OCI-LY1 (cell line): ENCODE data around the gene AGR3.

Experiments used
- H2AFZ ChIP-seq: fragments of 200-600 bp; sonication (generic), shearing (Covaris generic); 2 replicates; pipeline ENCODE4 v1.6.0; 2014; ENCODE audit warnings: antibody characterized with exemption, mild to moderate bottlenecking, low read length
- H3F3A ChIP-seq: fragments of 200-600 bp; sonication (generic), shearing (Covaris generic); 2 replicates; pipeline ENCODE4 v1.6.0; 2014; ENCODE audit warnings: mild to moderate bottlenecking, antibody characterized with exemption, low read length, moderate library complexity; ENCODE audit not compliant: insufficient read depth
- H3K27ac ChIP-seq: fragments of 200-600 bp; sonication (generic); 2 replicates; pipeline ENCODE4 v1.5.1; 2014; ENCODE audit warnings: low read length, mixed run types, mild to moderate bottlenecking, low read depth; ENCODE audit not compliant: poor library complexity, severe bottlenecking
- H3K27me3 ChIP-seq: fragments of 200-600 bp; sonication (generic); 2 replicates; pipeline ENCODE4 v1.6.0; 2014; ENCODE audit warnings: antibody characterized with exemption, mild to moderate bottlenecking, low read length, moderate library complexity; ENCODE audit not compliant: insufficient read depth
- H3K36me3 ChIP-seq: fragments of 200-600 bp; sonication (generic); 2 replicates; pipeline ENCODE4 v1.6.1; 2014; ENCODE audit warnings: mild to moderate bottlenecking, antibody characterized with exemption, low read length, moderate library complexity, mixed read lengths; ENCODE audit not compliant: insufficient read depth
- H3K4me1 ChIP-seq: fragments of 200-600 bp; sonication (generic); 2 replicates; pipeline ENCODE4 v1.5.1; 2014; ENCODE audit warnings: mild to moderate bottlenecking, low read length, moderate library complexity; ENCODE audit not compliant: insufficient read depth, severe bottlenecking
- H3K4me2 ChIP-seq: fragments of 200-600 bp; sonication (generic), shearing (Covaris generic); 2 replicates; pipeline ENCODE4 v1.6.1; 2014; ENCODE audit warnings: low read length
- H3K4me3 ChIP-seq: fragments of 200-600 bp; sonication (generic); 2 replicates; pipeline ENCODE4 v1.5.1; 2014; ENCODE audit warnings: low read length, low read depth, mild to moderate bottlenecking, mixed read lengths; ENCODE audit not compliant: poor library complexity, severe bottlenecking
- H3K79me2 ChIP-seq: fragments of 200-600 bp; shearing (Covaris generic); 2 replicates; pipeline ENCODE4 v1.6.1; 2016; ENCODE audit warnings: mixed run types, low read length, mixed read lengths; ENCODE audit not compliant: insufficient read depth
- H3K9ac ChIP-seq: fragments of 200-600 bp; sonication (generic), shearing (Covaris generic); 2 replicates; pipeline ENCODE4 v1.6.1; 2014; ENCODE audit warnings: mild to moderate bottlenecking, low read length, mixed read lengths
- H3K9me2 ChIP-seq: fragments of 200-600 bp; sonication (generic), shearing (Covaris generic); 2 replicates; pipeline ENCODE4 v1.6.1; 2014; ENCODE audit warnings: low read depth, mild to moderate bottlenecking, low read length, mixed read lengths
- H3K9me3 ChIP-seq: fragments of 200-600 bp; shearing (Covaris generic); 2 replicates; pipeline ENCODE4 v1.6.1; 2014; ENCODE audit warnings: low read length, mixed read lengths
- H4K20me1 ChIP-seq: fragments of 200-600 bp; sonication (generic), shearing (Covaris generic); 2 replicates; pipeline ENCODE4 v1.6.0; 2016; ENCODE audit warnings: mild to moderate bottlenecking, low read length; ENCODE audit not compliant: insufficient read depth
- EZH2 ChIP-seq: fragments of 200-600 bp; sonication (generic), shearing (Covaris generic); IDR thresholded peaks from 2 replicates; pipeline ENCODE4 v1.8.0; 2017; ENCODE audit warnings: borderline replicate concordance, mixed run types, mild to moderate bottlenecking, antibody characterized with exemption, low read length, moderate library complexity, mixed read lengths
- TF ChIP-seq, protein P1 (sequence below): fragments of 200-600 bp; sonication (generic), shearing (Covaris generic); IDR thresholded peaks from 2 replicates; pipeline ENCODE4 v1.5.1; 2017; ENCODE audit warnings: mild to moderate bottlenecking, antibody characterized with exemption, low read length, moderate library complexity, mixed read lengths

The AGR3 gene

DNA sequence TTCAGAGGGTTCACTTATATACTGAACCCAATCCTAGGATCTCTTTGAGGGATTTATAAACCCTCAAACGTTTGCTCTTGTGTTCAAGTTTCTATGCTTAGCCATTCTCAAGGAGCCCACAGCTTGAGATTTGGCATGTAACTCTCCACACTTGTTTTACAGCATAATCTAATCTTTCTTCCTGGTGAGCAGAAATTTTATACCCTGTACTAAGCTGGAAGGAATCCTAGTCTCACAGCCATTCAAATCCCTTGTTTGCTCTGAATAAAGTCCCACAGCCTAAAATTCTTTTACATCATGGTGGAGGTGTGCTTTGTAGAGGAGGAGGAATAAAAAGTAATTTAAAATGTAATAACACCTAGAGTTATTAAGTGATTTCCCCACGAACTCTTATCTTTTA is 71.7 kb downstream of the AGR3 start:
- no peak overlapping the region for H2AFZ ChIP-seq

More for the DNA sequence above, 71.7 kb downstream of the AGR3 start:
- no peak overlapping the region for H3K4me3 ChIP-seq
- no peaks in the 10 kb centered on the region for H3K27me3 ChIP-seq
- no peaks in the 10 kb centered on the region for H3F3A ChIP-seq
- H3K4me1 ChIP-seq = peaks cover 34% of the 10 kb centered on the region
- no peaks in the 10 kb centered on the region for H4K20me1 ChIP-seq
- no peak overlapping the region for H3K27ac ChIP-seq
- H3K36me3 ChIP-seq = no peaks in the 10 kb centered on the region
- H3K4me2 ChIP-seq = no peak overlapping the region
- no peaks in the 10 kb centered on the region for H3K9me3 ChIP-seq
- H3K9me2 ChIP-seq = no peaks in the 10 kb centered on the region
- TF ChIP-seq, protein P1, sequence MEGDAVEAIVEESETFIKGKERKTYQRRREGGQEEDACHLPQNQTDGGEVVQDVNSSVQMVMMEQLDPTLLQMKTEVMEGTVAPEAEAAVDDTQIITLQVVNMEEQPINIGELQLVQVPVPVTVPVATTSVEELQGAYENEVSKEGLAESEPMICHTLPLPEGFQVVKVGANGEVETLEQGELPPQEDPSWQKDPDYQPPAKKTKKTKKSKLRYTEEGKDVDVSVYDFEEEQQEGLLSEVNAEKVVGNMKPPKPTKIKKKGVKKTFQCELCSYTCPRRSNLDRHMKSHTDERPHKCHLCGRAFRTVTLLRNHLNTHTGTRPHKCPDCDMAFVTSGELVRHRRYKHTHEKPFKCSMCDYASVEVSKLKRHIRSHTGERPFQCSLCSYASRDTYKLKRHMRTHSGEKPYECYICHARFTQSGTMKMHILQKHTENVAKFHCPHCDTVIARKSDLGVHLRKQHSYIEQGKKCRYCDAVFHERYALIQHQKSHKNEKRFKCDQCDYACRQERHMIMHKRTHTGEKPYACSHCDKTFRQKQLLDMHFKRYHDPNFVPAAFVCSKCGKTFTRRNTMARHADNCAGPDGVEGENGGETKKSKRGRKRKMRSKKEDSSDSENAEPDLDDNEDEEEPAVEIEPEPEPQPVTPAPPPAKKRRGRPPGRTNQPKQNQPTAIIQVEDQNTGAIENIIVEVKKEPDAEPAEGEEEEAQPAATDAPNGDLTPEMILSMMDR = no peak
- no peak for TF ChIP-seq EZH2
- no peaks in the 10 kb centered on the region for H3K79me2 ChIP-seq
- no peak overlapping the region for H3K9ac ChIP-seq
